Measurements from ENCODE around the gene KCNJ14.

The KCNJ14 gene

GRCh38 chr19:48452289-48453190 is 2.8 kb upstream of the KCNJ14 start:
- Mint-ChIP-seq H3K27me3 (no peaks in the 10 kb centered on the region), H3K36me3 (peaks cover 44 to 68% of the 10 kb centered on the region in 2 donors), H3K4me1 (peaks cover 19 to 48% of the 10 kb centered on the region in 2 donors), H3K27ac (no peak overlapping the region), H3K9me3 (no peaks in the 10 kb centered on the region), H3K4me3 (no peak overlapping the region)
- ATAC-seq (replicated peaks) (no peak), DNase-seq (no peak)

GRCh38 chr19:48454150-48454730 is 1.1 kb upstream of the KCNJ14 start:
- H3K4me1 Mint-ChIP-seq: peaks cover 10 to 37% of the 10 kb centered on the region in 2 donors
- no peaks in the 10 kb centered on the region for H3K27me3 Mint-ChIP-seq
- no peaks in the 10 kb centered on the region for H3K9me3 Mint-ChIP-seq
- DNase-seq: no peak
- H3K4me3 Mint-ChIP-seq: no peak overlapping the region
- peaks cover 39 to 66% of the 10 kb centered on the region in 2 donors for H3K36me3 Mint-ChIP-seq
- ATAC-seq (replicated peaks): no peak
- H3K27ac Mint-ChIP-seq: peak overlapping the region; percentile 31

DNA sequence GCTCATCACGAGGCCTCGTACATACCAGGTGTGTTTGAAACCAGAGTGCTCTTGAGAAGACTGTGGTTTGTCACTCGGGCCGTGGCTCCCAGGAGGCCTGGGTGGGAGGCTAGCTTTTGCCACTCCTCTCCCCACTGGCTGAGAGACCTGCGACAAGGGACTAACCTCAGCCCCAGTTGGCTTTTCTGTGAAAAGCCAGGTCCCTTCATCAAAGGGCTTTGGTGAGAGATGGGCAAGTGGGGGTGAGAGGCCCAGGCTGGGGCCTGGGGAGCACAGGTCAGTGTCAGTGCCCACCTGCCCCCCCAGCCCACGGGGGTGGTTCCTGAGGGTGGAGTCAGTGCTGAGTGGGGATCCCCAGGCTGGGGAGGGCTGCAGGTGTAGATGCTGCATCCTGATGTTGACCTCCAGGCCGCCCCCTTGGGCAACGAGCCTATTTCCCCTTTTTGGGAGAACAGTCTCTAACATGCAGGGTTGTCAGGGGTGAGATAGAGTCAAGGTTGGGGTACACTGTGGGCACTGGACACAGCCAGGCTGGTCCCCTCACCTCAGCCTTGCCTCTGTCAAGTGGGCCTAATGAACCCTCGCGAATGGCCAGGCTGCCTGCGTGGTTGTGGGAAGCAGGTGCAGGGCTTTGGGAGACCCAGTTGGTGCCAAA is 661 bp downstream of the KCNJ14 start:
- no peak overlapping the region for H3K4me3 Mint-ChIP-seq
- H3K4me1 Mint-ChIP-seq: peaks cover 10 to 34% of the 10 kb centered on the region in 2 donors
- DNase-seq: no peak
- no peaks in the 10 kb centered on the region for H3K27me3 Mint-ChIP-seq
- H3K36me3 Mint-ChIP-seq: peaks cover 35 to 62% of the 10 kb centered on the region in 2 donors
- H3K9me3 Mint-ChIP-seq: no peaks in the 10 kb centered on the region
- peak in 1 of 2 donors; percentile 21 for ATAC-seq (replicated peaks)
- H3K27ac Mint-ChIP-seq: peak overlapping the region; percentile 62

GRCh38 chr19:48456864-48457263 is 1.5 kb downstream of the KCNJ14 start:
- Mint-ChIP-seq H3K9me3 (no peaks in the 10 kb centered on the region), H3K27me3 (no peaks in the 10 kb centered on the region), H3K4me1 (peaks cover 10 to 28% of the 10 kb centered on the region in 2 donors), H3K4me3 (no peak overlapping the region), H3K36me3 (peaks cover 27 to 59% of the 10 kb centered on the region in 2 donors), H3K27ac (no peak overlapping the region)
- no peak for ATAC-seq (replicated peaks)
- DNase-seq: no peak

GRCh38 chr19:48458016-48458415 is 2.6 kb downstream of the KCNJ14 start:
- Mint-ChIP-seq H3K36me3 (peaks cover 30 to 58% of the 10 kb centered on the region in 2 donors), H3K27ac (no peak overlapping the region)

DNA sequence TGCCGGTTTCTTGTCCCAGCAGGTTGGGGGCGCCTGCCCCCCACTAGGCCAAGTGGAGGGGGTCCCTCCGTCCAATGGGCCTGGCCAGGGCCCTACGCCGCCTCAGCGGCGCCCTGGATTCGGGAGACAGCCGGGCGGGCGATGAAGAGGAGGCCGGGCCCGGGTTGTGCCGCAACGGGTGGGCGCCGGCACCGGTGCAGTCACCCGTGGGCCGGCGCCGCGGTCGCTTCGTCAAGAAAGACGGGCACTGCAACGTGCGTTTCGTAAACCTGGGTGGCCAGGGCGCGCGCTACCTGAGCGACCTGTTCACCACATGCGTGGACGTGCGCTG is 6.2 kb downstream of the KCNJ14 start:
- no peak for ATAC-seq (replicated peaks)

More at GRCh38 chr19:48458016-48458415, 2.6 kb downstream of the KCNJ14 start:
- DNase-seq (no peak), ATAC-seq (replicated peaks) (no peak)
- peaks cover 0 to 1% of the 10 kb centered on the region in 2 donors for H3K9me3 Mint-ChIP-seq
- H3K4me1 Mint-ChIP-seq: peaks cover 12 to 23% of the 10 kb centered on the region in 2 donors
- H3K27me3 Mint-ChIP-seq: no peaks in the 10 kb centered on the region
- no peak overlapping the region for H3K4me3 Mint-ChIP-seq

DNA sequence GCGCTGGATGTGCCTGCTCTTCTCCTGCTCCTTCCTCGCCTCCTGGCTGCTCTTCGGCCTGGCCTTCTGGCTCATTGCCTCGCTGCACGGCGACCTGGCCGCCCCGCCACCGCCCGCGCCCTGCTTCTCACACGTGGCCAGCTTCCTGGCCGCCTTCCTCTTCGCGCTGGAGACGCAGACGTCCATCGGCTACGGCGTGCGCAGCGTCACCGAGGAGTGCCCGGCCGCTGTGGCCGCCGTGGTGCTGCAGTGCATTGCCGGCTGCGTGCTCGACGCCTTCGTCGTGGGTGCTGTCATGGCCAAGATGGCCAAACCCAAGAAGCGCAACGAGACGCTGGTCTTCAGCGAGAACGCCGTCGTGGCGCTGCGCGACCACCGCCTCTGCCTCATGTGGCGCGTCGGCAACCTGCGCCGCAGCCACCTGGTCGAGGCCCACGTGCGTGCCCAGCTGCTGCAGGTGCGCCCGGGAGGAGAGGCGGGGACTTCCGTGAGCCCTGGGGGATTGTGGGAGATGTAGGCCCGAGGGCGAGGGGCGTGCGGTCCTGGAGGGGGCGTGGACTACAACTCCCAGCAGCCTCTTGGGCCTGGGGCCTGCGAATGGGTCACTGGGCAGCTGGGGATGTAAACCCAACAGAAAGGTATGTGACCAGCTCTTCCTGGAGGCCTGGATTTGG is 6.7 kb downstream of the KCNJ14 start:
- ATAC-seq (replicated peaks): peak; percentile 50 to 62
- Mint-ChIP-seq H3K36me3 (peaks cover 24 to 48% of the 10 kb centered on the region in 2 donors), H3K27ac (no peak overlapping the region), H3K9me3 (peaks cover 0 to 1% of the 10 kb centered on the region in 2 donors), H3K4me3 (no peak overlapping the region), H3K27me3 (no peaks in the 10 kb centered on the region), H3K4me1 (peaks cover 0 to 2% of the 10 kb centered on the region in 2 donors)
- no peak for DNase-seq

More for the DNA sequence above, 6.2 kb downstream of the KCNJ14 start:
- H3K36me3 Mint-ChIP-seq: peaks cover 27 to 51% of the 10 kb centered on the region in 2 donors
- peaks cover 0 to 2% of the 10 kb centered on the region in 2 donors for H3K4me1 Mint-ChIP-seq
- no peak overlapping the region for H3K4me3 Mint-ChIP-seq
- no peak for DNase-seq
- H3K9me3 Mint-ChIP-seq: peaks cover 0 to 1% of the 10 kb centered on the region in 2 donors
- no peaks in the 10 kb centered on the region for H3K27me3 Mint-ChIP-seq
- no peak overlapping the region for H3K27ac Mint-ChIP-seq

GRCh38 chr19:48465215-48465614 is 9.8 kb downstream of the KCNJ14 start:
- Mint-ChIP-seq H3K36me3 (peaks cover 18 to 32% of the 10 kb centered on the region in 2 donors), H3K9me3 (peaks cover 0 to 1% of the 10 kb centered on the region in 2 donors), H3K27ac (no peak overlapping the region), H3K4me1 (peaks cover 8 to 18% of the 10 kb centered on the region in 2 donors), H3K4me3 (no peak overlapping the region), H3K27me3 (no peaks in the 10 kb centered on the region)
- DNase-seq (no peak), ATAC-seq (replicated peaks) (no peak)

GRCh38 chr19:48466561-48467325 is 11.4 kb downstream of the KCNJ14 start:
- H3K36me3 Mint-ChIP-seq: peaks cover 22 to 34% of the 10 kb centered on the region in 2 donors
- peaks cover 11 to 29% of the 10 kb centered on the region in 2 donors for H3K4me1 Mint-ChIP-seq
- H3K9me3 Mint-ChIP-seq: peaks cover 0 to 1% of the 10 kb centered on the region in 2 donors
- H3K4me3 Mint-ChIP-seq: no peak overlapping the region
- no peaks in the 10 kb centered on the region for H3K27me3 Mint-ChIP-seq
- ATAC-seq (replicated peaks) (no peak), DNase-seq (no peak)
- H3K27ac Mint-ChIP-seq: no peak overlapping the region

- Mint-ChIP-seq H3K36me3 (peaks cover 28 to 37% of the 10 kb centered on the region in 2 donors), H3K27me3 (no peaks in the 10 kb centered on the region), H3K9me3 (no peaks in the 10 kb centered on the region), H3K4me3 (peak overlapping the region; percentile 83 to 89), H3K4me1 (peaks cover 12 to 39% of the 10 kb centered on the region in 2 donors), H3K27ac (peak overlapping the region; percentile 93)
- ATAC-seq (replicated peaks): peak; percentile 92
- peak; percentile 100 for DNase-seq
These were observed 13.5 kb downstream of the KCNJ14 start for GRCh38 chr19:48468772-48469288.

DNA sequence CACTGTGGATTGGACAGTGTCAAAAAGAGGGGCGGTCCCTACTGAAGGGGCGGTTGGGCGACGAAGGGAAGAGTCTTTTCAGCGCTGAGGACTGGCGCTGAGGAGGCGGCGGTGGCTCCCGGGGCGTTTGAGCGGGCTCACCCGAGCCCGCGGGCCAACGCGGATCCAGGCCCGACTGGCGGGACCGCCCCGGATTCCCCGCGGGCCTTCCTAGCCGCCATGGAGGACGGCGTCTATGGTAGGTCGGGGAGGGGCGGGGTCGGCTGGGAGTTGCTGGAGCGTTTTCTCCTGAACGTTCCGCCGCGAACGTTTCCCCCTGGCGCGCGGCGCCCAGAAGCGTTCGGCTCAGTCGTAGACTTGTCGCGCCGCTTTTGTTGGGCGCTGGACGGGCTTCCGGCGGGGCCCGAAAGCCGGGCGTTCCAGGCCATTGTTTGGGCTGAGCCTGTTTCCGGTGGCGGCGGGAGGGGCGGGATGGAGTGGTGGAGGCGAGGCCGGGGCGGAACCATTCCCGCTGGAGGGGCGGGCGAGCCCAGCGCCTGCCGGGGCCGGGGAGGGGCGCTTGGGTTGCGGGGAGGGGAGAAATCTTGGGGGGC is 14.0 kb downstream of the KCNJ14 start, which contains the start of gene CYTH2:
Gene CYTH2 (plus strand): TSS at position 81 of the 593 bp plus-strand sequence. CDS start 139 bp downstream, at position 220.
- peaks cover 26 to 34% of the 10 kb centered on the region in 2 donors for H3K36me3 Mint-ChIP-seq
- H3K9me3 Mint-ChIP-seq: no peaks in the 10 kb centered on the region
- peak; percentile 62 for DNase-seq
- peak within 1 kb of the TSS; percentile 93 for H3K27ac Mint-ChIP-seq
- H3K4me3 Mint-ChIP-seq: peak within 1 kb of the TSS; percentile 83 to 89
- H3K27me3 Mint-ChIP-seq: no peaks in the 10 kb centered on the region
- peaks cover 13 to 42% of the 10 kb centered on the region in 2 donors for H3K4me1 Mint-ChIP-seq
- ATAC-seq (replicated peaks): peak; percentile 30 to 37

GRCh38 chr19:48469934-48470680 is 14.7 kb downstream of the KCNJ14 start:
- DNase-seq (no peak), ATAC-seq (replicated peaks) (no peak)
- Mint-ChIP-seq H3K27me3 (no peaks in the 10 kb centered on the region), H3K27ac (peak overlapping the region; percentile 56), H3K4me3 (peak overlapping the region; percentile 83 to 89), H3K36me3 (peaks cover 30 to 40% of the 10 kb centered on the region in 2 donors), H3K4me1 (peaks cover 14 to 46% of the 10 kb centered on the region in 2 donors), H3K9me3 (no peaks in the 10 kb centered on the region)

Data from stimulated activated naive B cell treated with anti-CD40 and anti-IgM and Interleukin-4, amounts not matched to agents 10 μg/mL and 1 μg/mL and 100 μg/mL, for 72 hours (primary cell).